Breast epithelium (tissue), 4 donors: ENCODE data around the gene CLPSL1. TPM values are rescaled to one million over a fixed set of nuclear protein-coding genes. Genes with fewer than 3 reads are reported as not detected.

Source experiments
- DNase-seq, 2 donors: peaks; one replicate each; pipeline ENCODE4 v3.0.0-alpha.2; 2019; ENCODE audit warnings: low spot score in 2 of 2
- H3K27ac ChIP-seq, 2 donors: fragments of 200-600 bp; sonication (generic) in 1 of 2; one replicate each; pipeline ENCODE4 v1.5.1; 2016 to 2019; ENCODE audit warnings: mild to moderate bottlenecking in 1 of 2
- H3K27me3 ChIP-seq, 2 donors: fragments of 200-600 bp; sonication (generic) in 1 of 2; one replicate each; pipeline versions ENCODE4 v1.5.1 to v1.6.0; 2017 to 2019; ENCODE audit warnings: control low read depth in 1 of 2, mild to moderate bottlenecking in 1 of 2
- H3K36me3 ChIP-seq: fragments of 200-600 bp; one replicate; pipeline ENCODE4 v1.5.1; 2019
- H3K4me1 ChIP-seq, 2 donors: fragments of 200-600 bp; sonication (generic); one replicate each; pipeline ENCODE4 v1.5.1; 2016 to 2019; ENCODE audit warnings: control low read depth in 1 of 2
- H3K4me3 ChIP-seq, 3 donors: fragments of 200-600 bp; sonication (generic); 1 replicate in 2 of 3; 2 replicates in 1 of 3; pipeline ENCODE4 v1.5.1; 2016 to 2019; ENCODE audit warnings: mild to moderate bottlenecking in 3 of 3, moderate library complexity in 2 of 3
- H3K9me3 ChIP-seq, 2 donors: fragments of 200-600 bp; sonication (generic) in 1 of 2; one replicate each; pipeline ENCODE4 v1.5.1; 2016 to 2019; ENCODE audit warnings: control low read depth in 1 of 2
- POLR2A ChIP-seq: fragments of 450-650 bp; IDR thresholded peaks from one replicate; pipeline ENCODE4 v1.6.1; 2016; ENCODE audit warnings: antibody characterized with exemption, mild to moderate bottlenecking, moderate library complexity
- POLR2AphosphoS5 ChIP-seq, 3 donors: sonication (generic); formaldehyde crosslinking; IDR thresholded peaks; one replicate each; pipeline ENCODE4 v1.6.1; 2017; ENCODE audit warnings: antibody characterized with exemption in 3 of 3
- intact Hi-C: fragments of 100-400 bp; cut with DNase I; formaldehyde crosslinking; loops from one replicate; pipeline ENCODE4 v1.15.1; 2023; ENCODE audit warnings: low total_unique reads
- total RNA-seq, 3 donors: library from RNA; depleted of rRNA; stranded (reverse); fragments of >200 nt; gene quantifications; one replicate each; pipeline ENCODE4 v1.1.0, GENCODE V29; 2016
- TF ChIP-seq, protein P1 (sequence below), 3 donors: fragments of 450-650 bp; IDR thresholded peaks; one replicate each; pipeline ENCODE4 v1.5.1; 2016 to 2017; ENCODE audit warnings: antibody characterized with exemption in 3 of 3, mild to moderate bottlenecking in 3 of 3, moderate library complexity in 3 of 3

Gene CLPSL1
- total RNA-seq, 3 donors from 2014 or later: 1.3 TPM; not detected in 2

DNA sequence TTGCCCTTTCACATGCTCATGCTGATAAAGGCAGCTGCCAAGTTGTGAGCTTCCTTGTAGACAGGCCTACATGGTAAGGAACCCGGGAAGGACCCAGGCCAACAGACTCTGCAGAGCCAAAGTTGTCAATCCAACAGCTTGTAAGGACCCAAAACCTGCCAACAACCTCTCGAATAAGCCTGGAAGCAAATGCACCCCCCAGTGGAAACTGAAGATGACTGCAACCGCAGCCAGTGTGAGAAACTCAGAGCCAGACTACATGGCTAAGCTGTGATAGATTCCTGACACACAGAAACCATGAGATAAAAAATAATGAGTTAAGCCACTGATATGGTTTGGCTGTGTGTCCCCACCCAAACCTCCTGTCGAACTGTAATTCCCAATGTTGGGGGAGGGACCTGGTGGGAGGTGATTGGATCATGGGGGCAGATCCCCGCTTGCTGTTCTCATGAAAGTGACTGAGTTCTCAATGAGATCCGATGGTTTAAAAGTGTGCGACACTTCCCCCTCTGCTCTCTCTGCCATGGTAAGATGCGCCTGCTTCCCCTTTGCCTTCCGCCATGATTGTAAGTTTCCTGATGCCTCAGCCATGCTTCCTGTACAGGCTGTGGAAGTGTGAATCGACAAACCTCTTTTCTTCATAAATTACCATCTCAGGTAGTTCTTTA is 23.2 kb upstream of the CLPSL1 start:
- H3K4me3 ChIP-seq: no peak overlapping the region
- H3K9me3 ChIP-seq: no peaks in the 10 kb centered on the region
- no peak overlapping the region for H3K27ac ChIP-seq
- H3K4me1 ChIP-seq: no peaks in the 10 kb centered on the region
- no peaks in the 10 kb centered on the region for H3K36me3 ChIP-seq
- peaks cover 0 to 4% of the 10 kb centered on the region in 2 donors for H3K27me3 ChIP-seq
- intact Hi-C loops: no loop called here
- TF ChIP-seq POLR2A: no peak
- TF ChIP-seq, protein P1, sequence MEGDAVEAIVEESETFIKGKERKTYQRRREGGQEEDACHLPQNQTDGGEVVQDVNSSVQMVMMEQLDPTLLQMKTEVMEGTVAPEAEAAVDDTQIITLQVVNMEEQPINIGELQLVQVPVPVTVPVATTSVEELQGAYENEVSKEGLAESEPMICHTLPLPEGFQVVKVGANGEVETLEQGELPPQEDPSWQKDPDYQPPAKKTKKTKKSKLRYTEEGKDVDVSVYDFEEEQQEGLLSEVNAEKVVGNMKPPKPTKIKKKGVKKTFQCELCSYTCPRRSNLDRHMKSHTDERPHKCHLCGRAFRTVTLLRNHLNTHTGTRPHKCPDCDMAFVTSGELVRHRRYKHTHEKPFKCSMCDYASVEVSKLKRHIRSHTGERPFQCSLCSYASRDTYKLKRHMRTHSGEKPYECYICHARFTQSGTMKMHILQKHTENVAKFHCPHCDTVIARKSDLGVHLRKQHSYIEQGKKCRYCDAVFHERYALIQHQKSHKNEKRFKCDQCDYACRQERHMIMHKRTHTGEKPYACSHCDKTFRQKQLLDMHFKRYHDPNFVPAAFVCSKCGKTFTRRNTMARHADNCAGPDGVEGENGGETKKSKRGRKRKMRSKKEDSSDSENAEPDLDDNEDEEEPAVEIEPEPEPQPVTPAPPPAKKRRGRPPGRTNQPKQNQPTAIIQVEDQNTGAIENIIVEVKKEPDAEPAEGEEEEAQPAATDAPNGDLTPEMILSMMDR (IDR thresholded peaks at IDR 0.05): no peak
- no peak for TF ChIP-seq POLR2AphosphoS5 (IDR thresholded peaks at IDR 0.05)
- DNase-seq: no peak

DNA sequence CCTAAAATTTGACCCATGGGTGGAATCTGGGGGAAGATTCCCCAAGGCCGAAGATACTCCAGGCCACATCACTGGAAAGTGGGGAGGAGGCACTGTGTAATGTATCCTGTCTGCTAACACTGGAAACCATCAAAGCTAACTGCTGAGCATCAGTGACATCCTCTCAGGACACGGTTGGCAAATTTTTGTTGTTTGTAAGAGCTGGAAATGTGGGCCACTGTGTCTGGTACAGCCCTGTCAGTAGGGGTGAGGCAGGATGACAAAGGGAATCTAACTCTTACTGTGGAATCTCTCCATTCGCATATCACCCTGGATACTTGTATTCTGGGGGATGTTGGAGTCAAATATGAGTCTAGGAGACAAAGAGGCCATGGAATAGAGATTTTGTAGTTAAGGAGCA is 21.4 kb upstream of the CLPSL1 start:
- Histone ChIP-seq H3K27me3 (peaks cover 0 to 12% of the 10 kb centered on the region in 2 donors), H3K9me3 (no peaks in the 10 kb centered on the region), H3K4me3 (no peak overlapping the region), H3K27ac (no peak overlapping the region), H3K36me3 (no peaks in the 10 kb centered on the region), H3K4me1 (no peaks in the 10 kb centered on the region)
- no peak for TF ChIP-seq POLR2AphosphoS5 (IDR thresholded peaks at IDR 0.05)
- no peak for TF ChIP-seq POLR2A
- TF ChIP-seq, protein P1 (IDR thresholded peaks at IDR 0.05): no peak
- intact Hi-C loops: no loop called here
- DNase-seq: peak in 1 of 2 donors; percentile 0

DNA sequence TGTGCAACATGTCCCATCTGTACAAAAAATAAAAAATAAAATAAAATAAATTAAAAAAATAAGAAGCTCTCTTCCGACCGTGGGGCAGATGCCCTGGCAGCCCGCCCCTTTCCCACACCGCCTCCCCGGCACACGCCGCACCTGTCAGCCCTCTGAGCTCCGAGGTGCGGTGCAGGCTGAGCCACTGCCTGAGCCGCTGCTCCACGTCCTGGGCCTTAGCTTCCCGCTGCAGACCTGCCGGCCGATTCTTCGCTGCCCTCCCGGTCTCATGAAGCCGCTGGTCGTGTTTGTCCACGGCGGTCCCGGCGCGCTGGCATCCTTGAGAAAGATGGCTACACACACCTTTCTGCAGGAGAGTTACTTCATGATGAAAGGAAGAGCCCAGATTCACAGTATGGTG is 15.1 kb upstream of the CLPSL1 start:
- no peaks in the 10 kb centered on the region for H3K9me3 ChIP-seq
- H3K27ac ChIP-seq: no peak overlapping the region
- peak in 1 of 2 donors; percentile 38 for DNase-seq
- TF ChIP-seq POLR2A (no peak), POLR2AphosphoS5 (IDR thresholded peaks at IDR 0.05) (no peak)
- TF ChIP-seq, protein P1 (IDR thresholded peaks at IDR 0.05): no peak
- intact Hi-C loops: no loop called here
- H3K4me1 ChIP-seq: no peaks in the 10 kb centered on the region
- peaks cover 0 to 8% of the 10 kb centered on the region in 2 donors for H3K27me3 ChIP-seq
- no peak overlapping the region for H3K4me3 ChIP-seq
- H3K36me3 ChIP-seq: no peaks in the 10 kb centered on the region

DNA sequence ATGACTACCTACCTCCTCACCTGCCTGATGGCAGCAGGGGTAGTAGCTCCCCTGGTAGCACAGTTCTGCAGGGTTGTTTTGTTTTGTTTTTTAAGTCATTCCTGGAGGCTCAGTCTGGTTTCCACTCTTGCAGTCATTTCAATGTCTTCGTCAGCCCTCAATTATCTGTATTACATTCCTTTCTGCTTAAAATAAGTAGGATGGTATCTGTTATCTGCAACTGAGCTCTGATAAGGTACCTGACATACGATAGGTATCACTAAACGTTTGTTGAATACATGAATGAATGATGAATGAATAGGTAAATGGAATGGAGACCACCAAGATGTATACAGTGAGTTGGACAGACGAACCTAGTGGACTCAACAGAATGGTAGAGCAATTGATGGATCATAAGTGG is 11.6 kb upstream of the CLPSL1 start:
- Histone ChIP-seq H3K27me3 (peaks cover 0 to 1% of the 10 kb centered on the region in 2 donors), H3K27ac (no peak overlapping the region), H3K9me3 (no peaks in the 10 kb centered on the region), H3K4me1 (no peaks in the 10 kb centered on the region), H3K36me3 (no peaks in the 10 kb centered on the region), H3K4me3 (no peak overlapping the region)
- TF ChIP-seq POLR2AphosphoS5 (IDR thresholded peaks at IDR 0.05) (no peak), POLR2A (no peak)
- TF ChIP-seq, protein P1 (IDR thresholded peaks at IDR 0.05): no peak
- DNase-seq: no peak
- intact Hi-C loops: no loop called here

DNA sequence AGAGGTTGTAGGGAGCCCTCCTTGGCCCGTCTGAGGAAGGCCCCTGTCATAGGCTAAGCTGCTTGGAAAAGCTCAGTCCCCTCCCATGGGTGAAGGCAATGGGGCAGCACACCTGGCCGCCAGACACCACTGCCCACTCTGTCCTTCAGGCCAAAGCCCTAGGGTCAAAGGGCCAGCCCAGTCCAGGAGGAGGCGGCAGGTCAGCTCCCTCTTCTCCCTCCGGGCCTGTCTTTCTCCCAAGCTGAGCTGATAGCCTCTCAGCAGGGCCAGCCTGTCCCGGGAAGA is 9.5 kb upstream of the CLPSL1 start:
- Histone ChIP-seq H3K27ac (no peak overlapping the region), H3K4me3 (no peak overlapping the region), H3K36me3 (no peaks in the 10 kb centered on the region), H3K27me3 (peaks cover 0 to 4% of the 10 kb centered on the region in 2 donors), H3K9me3 (no peaks in the 10 kb centered on the region), H3K4me1 (no peaks in the 10 kb centered on the region)
- intact Hi-C loops: no loop called here
- no peak for TF ChIP-seq POLR2AphosphoS5 (IDR thresholded peaks at IDR 0.05)
- TF ChIP-seq, protein P1 (IDR thresholded peaks at IDR 0.05): no peak
- TF ChIP-seq POLR2A: no peak
- peak in 1 of 2 donors; percentile 35 for DNase-seq
